Loucy (cell line): ENCODE measurements around the gene THEM4.

Experiments used
- CTCF ChIP-seq: fragments of 200-600 bp; sonication (generic); conservative IDR thresholded peaks from 2 replicates; pipeline ENCODE4 v1.5.1; 2014; ENCODE audit warnings: mild to moderate bottlenecking, antibody characterized with exemption, low read length
- EZH2phosphoT487 ChIP-seq: fragments of 200-600 bp; IDR thresholded peaks from 2 replicates; pipeline ENCODE4 v1.6.1; 2018; ENCODE audit warnings: antibody characterized with exemption, mild to moderate bottlenecking, moderate library complexity, borderline replicate concordance

GRCh38 chr1:151834239-151834638 is 75.1 kb downstream of the THEM4 start:
- no peak for TF ChIP-seq CTCF
- no peak for TF ChIP-seq EZH2phosphoT487
